ENCODE results near the gene TOMT.
A peak's percentile ranks its signal among the peaks of the same experiment; 100 is the strongest.

Gene TOMT

DNA sequence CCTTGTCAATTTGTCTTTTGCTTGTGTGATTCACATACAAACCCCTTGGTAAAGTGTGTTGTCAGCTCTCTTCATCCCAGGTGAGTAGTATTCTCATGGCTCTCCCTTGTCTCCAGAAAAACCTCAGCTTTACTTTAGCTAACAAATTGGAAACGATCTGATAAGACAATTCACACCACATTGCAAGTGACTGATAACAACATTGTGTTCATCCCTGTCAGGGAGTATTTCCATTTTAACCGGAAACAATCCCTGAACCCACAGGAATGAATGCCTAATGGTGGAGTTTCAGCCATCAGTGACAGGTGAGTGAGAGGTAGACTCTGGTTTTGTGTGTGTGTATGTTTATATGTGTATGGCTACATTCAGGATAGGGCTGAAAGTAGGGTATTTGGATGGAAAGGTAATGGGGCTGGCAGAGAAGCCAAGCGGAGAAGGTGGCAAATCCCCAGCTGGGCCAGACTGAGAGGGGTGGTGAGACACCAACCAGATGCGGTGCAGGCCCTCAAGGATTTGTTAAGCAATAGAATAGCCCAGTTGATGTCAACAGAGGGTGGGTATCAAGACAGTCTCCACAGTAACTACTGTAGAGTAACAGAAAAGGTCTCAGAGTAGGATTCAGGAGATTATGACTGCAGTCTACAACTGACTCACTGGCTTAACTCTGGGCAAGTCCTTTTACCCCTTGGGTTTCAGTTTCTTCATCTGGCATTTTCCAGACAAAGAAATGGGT, 17.5 kb upstream of the TOMT start:
- FAIRE-seq: no peak

DNA sequence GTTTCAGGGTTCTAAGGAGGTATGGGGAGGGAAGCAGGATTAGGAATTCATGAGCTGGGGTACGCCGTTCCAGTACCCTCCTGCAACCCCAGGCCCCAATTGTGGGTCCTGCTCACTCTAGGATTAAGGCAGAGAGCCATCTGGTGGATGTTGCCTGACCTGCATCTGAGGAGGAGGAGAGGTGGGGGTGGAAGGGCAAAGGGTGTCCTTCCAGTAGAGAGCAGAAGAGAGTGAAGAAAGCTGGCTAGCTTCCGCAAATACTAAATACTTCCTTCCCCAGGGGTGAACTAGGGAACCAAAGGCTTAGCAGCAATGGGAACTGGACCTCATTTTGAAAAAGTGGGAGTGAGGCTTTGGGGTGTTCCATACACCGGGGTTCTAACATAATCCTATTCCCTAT, 14.4 kb upstream of the TOMT start:
- FAIRE-seq: no peak

DNA sequence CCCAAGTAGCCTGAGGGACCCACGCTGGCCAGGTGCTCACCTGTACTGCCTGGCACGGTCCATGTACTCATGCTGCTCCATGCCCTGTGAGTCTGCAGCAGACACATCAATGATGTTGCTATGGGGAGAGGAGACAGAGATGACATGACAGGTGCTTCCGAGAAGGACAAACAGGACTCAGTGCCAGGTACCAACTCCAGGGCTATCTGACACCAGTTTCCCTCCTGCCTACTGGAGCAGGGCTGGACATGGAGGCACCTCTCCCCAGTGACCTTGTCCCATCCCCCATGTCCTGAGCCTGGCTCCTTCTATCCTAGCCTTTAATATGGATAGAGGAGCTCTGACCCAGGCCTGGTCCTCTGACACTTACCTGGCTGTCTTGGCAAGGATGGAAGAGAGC, 7.0 kb upstream of the TOMT start:
- FAIRE-seq: no peak

DNA sequence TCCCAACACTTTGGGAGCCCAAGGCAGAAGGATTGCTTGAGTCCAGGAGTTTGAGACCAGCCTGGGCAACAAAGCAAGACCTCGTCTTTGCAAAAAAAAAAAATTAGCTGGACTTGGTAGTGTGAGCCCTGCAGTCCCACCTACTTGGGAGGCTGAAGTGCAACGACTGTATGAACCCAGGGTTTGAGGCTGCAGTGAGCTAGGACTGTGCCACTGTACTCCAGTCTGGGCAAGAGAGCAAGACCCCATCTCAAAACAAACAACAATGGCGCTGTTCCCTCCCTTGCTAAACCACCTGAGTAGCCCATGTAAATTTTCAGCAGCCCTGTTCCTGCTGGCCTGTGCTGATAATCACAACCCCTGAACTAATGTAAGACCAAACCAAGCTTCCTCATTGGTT, 5.7 kb upstream of the TOMT start:
- FAIRE-seq: no peak

DNA sequence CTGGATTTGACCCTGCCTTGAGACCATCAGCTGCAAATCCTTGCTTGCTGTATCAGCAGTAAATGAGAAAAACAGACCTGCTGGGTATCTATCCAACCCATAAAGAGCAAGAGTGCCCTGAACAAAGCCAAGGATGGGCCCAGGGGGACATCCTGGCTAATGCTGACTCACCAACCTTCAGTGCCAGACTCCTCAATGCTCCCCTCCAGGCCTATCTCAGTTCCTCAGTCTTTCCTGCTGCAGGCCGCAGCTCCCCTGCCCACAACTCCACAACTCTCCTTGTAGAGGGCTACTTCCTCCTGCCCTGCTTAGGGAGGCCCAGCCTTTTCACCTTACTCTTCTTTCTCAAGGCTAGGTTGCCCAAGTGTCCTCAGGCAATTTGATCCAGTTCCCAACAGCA, 5.3 kb upstream of the TOMT start:
- FAIRE-seq: no peak

DNA sequence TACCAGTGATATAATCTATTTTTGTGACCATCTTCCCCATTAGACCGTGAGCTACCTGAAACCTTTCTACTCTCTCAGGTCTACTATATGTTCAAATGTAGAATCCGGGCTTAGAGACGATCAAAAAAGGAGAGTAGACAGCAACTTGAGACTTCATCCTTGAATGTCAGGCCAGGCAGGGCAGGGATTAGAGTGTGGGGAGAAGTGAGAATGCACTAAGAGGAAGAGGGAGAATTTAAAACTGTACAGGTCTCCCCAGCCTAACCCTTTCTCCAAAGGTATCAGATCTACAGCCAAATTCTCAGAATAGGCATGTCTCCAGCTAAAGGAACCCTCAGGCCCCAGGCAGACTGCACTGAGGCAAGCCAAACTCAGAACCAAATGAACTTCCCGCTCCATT, 3.6 kb upstream of the TOMT start:
- FAIRE-seq: no peak

DNA sequence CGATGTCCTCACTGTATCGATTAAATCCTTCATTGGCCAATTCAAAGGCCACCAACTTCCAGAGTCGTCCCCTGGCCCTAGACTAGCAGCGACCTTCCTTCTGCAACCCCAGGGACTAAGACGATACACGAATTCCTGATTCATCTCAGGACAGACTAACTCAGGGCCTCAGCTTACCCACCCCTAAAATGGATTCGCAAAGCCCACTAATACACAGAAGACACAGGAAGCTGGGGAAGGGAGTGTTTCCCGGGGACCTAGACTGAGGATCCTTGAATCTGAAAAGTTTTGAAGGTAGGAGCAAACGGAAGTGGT, 3.1 kb upstream of the TOMT start:
- no peak for FAIRE-seq

DNA sequence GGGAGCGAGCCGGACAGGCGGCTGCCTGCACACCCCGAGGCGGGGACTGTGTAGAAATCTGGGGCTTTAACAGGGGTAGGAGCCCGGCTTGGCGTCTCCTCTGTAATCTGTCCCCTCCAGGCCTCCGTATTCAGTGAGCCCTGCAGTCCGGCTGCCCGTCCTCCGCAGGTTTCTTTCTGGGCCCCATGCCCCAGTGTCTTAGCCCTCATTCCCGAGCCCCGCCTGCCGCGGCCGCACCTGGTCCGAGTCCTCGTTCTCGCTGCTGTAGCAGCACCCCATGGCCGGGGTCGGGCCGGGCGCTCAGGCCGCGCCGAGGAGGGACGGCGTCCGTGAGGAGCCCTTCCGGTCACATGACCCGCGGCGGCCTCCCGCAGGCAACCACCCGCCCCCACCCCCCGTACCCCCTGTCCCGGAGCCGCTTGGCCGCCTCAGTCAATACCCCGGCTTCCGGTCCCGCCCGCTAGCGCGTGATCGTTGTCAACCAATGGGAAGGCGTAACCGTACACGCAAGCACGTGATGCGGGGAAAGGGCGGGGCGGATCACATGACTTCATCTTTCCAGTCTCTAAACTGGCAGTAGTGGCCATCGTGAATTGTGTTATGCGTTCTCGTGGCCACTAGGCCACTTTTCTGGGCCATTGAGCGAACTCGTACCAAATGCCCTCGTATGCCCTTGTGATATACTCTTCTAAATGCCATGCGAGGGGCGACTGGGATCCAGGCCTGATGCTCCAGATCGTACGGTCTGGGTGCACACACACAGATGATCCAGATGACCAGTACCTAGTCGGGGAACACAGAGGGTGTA, 2.6 kb upstream of the TOMT start, which contains the start of gene LAMTOR1:
LAMTOR1 (minus strand) TSS at position 352 of the 808 bp plus-strand sequence; CDS start at position 279, 73 bp downstream.
- peak; percentile 33 for FAIRE-seq

DNA sequence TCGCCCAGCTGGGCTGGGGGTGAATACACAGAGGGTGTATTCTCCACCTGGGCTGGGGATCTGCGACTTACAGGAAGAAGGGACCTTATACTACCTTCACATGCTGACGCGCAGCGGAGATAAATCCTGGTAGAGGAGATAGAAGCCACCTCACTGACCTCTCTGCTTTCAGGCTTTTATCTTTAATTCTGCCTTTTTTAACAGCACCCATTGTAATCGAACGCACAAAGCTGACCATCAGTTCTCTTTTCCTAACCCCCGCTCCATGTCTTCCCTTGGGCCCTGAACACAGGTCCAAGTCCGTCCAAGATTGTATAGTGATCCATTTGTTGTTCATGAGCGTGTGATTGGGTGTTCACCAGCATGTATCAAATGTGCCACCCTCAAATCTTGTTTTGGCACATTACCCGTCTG, 2.0 kb upstream of the TOMT start:
- FAIRE-seq: no peak

DNA sequence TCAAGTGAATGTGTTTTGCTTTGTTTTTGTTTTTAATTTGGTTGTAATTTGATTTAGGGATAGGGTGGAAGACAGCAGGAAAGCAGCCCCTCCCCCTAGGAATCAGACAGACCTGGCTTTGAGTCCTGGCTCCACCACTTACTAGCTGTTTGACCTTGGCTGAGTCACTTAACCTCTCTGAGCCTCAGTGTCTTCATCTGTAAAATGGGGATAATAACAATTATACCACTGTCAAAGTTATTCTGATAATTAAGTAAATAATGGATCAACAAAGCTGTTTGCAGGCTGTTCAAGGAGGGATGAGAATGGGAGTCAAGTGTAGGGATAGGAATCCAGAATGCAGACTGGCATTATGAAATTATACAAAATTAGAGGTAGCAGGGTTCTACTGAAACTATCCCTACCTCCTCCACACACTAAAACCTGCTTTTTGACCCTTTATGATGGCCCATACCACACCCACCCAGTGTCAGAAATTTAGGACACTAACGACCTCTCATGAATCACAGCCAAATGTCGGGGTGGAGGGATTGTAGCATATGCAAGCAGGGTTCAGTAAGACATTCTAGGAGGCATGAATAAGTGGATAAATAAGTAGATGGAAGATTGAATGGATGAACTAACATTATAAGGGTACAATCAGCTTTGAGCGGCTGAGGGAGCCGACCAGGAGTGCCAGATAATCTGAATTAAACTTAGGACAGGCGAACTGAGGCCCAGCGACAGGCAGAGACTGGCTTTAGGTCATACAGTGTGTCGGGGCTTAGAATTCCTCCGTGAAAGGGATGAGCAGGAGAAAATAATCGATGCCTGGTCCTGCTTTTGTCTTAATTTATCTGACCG, 5.8 kb downstream of the TOMT start:
- FAIRE-seq: no peak

DNA sequence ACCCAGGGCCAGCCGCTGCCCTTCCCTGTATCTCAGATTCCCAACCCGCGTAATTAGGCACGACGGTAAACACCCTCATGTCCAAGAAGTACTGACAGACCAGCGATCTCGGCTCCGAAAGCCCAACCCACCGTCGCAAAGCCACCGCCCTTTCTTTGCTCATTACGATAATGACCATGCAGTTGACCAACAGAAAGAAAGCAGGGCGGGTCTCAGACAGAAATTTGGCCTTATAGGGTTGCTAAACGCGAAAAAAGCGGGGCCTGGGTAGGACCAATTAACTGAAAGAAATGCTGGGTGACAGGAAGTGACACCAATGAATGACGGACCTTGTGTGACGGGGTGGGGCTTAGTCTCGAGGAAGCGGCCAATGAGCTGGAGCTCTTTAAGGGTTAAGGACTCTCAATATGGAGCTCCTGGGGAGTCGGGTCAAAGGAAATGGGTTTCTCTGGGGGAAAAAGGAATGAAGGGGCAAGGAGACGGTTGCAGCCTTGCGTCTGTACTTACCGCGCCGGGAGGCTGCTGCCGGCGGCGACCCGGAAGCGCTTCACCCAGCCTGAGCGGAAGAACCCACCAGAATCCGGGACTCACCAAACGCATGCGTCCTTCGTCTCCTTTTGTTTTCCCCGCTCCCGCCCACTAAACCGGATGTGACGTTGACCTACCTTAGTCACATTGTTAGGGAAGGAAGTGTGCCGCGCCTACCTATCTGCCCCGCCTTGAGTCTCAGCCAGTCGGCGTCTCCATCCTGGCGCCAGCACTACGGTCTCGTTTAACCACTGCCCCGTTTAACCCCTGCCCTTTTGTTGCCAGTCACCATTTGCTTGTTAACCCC, 6.6 kb downstream of the TOMT start, which contains the start of gene ANAPC15:
ANAPC15 (minus strand) TSS at position 553 of the 835 bp plus-strand sequence. CDS start 1,419 bp downstream, outside the sequence.
- FAIRE-seq: peak; percentile 98

DNA sequence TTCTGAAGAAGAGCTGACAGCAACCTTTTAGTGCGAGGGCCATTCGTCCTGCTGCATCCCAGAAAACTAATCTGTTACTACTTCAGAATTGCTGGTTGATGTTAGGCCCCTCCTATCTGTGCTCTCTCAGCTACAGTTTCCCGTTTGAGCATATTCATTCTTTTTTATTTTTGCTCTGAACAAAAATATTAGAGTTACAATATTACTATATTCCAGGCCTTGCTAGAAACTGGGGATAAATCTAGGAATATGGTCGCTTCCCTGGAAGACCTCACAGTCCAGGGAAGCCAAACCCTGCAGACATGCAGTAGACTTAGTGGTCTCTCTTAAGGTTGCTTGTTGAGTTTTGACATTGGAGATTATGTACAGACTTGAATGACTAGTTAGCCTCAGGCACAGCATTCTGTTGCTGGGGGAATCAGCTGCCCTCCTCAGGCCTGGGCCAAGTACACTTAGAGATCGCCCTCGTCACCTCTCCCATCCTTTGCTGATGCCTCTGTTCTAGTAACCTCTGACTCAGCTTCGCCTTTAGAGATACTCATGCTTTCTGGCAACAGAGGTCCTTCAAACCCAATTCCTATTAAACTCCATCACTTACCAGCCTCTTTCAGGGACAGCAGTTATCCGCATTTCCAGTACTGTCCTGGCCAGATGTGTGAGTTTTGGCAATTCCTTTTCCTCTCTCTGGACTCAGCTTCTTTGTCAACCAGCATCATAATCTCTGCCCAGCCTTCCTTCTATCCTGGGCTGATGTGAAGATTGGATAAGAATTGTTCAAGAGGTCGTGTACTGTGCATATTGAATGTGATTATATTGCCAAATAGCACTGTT, 7.5 kb downstream of the TOMT start:
- FAIRE-seq: no peak

DNA sequence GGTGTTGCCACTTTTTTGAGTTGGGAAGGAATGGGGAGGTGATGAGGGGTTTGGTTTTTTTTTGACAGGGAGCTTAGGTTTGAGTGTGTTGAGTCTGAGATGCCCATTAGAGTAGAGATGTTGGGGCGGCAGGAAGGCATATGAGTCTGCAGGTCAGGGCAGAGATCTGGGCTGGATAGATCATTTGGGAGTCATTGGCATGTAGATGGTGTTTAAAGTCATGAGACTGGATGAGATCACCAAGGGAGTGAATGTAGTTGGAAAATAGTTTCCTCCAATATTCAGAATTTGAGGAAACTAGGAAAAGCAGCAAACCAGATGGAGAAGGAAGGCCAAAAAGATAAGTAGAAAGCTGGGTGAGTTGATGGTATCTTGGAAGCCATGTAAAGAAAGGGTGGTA, 8.8 kb downstream of the TOMT start:
- no peak for FAIRE-seq

DNA sequence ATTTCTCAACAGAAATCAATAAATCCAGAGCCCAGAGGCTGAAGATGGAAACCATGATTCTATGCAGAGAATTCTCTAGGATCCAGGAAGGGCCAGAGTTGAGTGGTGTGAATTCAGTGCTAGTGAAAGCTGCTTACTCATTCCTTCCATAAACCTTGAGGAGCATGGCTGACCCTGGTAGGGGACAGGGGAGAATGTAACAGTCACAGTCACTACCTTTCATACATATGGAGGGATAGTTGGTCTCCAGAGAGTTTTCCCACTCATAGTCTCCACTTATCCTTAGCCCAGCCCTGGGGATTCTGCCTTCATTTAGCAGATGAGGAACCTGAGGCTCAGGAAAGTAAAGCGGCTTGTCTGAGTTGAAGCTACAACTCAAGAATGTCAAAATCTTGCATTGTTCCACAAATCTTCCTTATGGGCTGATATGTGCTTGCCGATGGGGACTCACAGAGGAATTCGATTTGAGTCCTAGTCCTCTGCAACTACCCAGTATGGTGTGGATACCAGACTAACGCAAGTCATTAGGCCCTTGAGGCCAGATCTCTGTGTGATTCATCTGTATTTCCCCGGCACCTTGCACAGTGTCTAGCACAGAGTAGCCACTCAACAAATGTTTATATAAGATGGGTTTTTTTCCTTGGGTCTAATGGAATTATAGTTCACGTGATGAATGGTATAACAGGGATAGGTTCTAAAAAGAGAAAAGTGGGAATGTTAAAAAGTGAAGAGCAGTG, 10.5 kb downstream of the TOMT start:
- FAIRE-seq: no peak

DNA sequence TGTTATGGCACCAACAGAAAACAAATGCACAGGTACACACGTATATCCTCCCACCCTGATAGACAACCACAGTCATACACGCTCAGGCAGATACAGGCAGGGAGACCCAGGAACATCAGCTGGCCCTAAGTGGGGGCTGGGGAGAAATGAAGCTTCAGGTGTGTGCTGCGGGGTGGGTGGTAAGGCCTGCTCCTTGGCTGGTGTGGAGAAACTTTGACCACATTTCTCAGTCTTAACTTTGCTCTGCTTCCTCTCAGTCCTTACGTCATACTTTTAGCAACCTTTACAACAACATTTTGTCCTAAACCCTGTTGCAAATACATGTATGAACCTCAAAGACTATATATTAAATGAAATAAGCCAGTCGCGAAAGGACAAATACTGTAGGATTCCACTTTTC, 13.5 kb downstream of the TOMT start:
- no peak for FAIRE-seq

DNA sequence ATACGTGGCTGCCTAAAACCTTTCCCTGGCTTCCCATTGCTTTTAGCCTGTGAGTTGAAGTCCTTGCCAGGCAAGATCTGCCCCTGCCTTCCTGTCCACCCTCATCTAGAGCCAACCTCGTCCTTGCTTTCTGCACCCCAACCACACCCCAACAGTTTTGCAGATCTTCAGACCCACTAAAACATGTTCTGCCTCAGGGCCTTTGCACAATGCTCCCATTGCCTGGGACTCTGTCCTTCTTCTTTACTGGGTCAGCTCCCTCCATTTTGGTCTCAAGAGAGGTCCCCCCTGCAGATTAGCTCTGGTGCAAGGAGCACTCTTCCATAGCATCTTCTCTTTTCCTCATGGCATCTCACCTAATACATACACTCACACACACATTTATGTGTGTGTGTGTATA, 15.2 kb downstream of the TOMT start:
- FAIRE-seq: no peak

DNA sequence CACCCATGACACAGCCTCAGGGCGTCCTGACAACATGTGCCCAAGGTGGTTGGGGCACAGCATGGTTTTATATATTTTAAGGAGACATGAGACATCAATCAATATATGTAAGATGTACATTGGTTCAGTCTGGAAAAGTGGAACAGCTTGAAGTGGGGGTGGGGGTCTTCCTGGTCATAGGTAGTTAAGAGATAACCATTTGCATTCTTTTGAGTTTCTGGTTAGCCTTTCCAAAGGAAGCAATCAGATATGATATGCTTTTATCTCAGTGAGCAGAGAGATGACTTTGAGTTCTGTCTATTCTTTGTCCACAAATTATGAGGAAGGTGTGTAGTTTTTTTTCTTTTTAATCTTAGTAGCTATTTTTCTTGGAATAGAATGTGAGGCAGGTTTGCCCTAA, 16.9 kb downstream of the TOMT start:
- no peak for FAIRE-seq

DNA sequence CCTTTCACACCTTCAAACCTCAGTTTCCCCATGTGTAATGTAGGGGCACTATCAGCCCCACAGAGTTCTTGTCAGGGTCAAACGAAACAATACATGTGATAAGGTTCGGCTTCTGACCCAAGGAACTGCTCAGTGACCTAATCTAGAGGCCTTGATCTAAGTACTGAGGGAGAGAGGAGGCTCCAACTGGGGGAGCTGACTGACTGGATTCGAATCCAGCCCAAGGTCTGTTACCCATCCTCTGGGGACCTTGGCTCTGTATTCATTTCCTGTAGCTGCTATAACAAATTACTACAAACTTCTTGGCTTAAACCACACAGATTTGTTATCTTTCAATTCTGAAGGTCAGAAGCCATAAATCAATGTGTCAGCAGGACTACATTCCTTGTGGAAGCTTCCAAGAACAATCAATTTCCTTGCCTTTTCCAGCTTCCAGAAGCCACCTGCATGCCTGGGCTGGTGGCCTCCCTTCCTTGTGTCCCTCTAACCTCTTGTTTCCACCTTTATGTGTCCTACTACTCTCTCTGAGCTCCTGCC, 17.5 kb downstream of the TOMT start:
- no peak for FAIRE-seq

DNA sequence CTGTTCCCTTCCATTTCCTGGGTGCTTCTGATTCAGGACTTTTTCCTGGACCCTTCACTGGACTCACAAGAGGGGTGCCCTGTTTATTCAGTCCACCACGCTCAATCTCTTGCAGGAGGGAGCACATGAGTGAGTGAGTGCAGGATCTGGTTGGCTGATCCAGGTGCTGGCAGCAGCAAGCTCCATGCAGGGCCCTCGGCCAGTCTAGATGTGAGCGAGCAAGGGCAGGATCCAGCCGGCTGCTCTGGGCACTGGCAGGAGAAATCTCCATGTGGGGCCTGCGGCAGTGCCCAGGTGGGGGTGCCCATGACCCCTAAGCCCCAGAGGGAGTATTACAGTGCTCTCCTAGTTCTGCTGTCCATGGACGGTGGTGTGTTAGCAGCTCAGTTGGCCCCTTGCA, 18.3 kb downstream of the TOMT start:
- FAIRE-seq: no peak

DNA sequence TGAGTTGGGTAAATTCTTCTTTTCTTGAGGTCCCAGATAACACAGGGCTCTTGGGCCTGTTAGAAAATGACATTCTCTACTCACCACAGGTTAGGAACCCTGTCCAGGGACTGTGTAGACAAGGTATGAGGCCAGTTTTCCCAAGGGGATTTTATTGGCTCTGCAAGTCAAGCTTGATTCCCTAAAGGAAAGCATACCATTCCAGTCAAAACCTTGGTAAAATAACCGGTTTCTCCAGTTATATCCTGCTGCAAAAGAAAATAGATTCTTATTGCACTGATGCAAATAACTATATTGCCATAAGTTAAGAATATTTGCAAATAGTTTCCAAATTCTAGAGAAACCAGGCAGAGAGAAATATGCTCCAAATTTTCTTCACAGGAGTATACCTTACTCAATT, 20.2 kb downstream of the TOMT start:
- no peak for FAIRE-seq
